ENCODE measurements around the gene TTLL5. TPM values are rescaled to one million over a fixed set of nuclear protein-coding genes. Genes with fewer than 3 reads are reported as not detected.

Gene TTLL5
- total and polyA plus RNA-seq, 10 of the 15 experiments (the other 5 are each of a cell fraction or from before 2014, with no cell fraction given) = 3.2 to 25.9 (median 13.8) TPM

GRCh38 chr14:75753696-75754095 lies 92.7 kb downstream of the TTLL5 start (continued):
- TF ChIP-seq RBBP5 (conservative IDR thresholded peaks at IDR 0.05) = no peak

- intact Hi-C loops (cut with micrococcal nuclease; ENCODE audit: unreplicated experiment) (no loop called here), in situ Hi-C loops (cut with MboI) (no loop called here)
- Histone ChIP-seq H3K4me1 (ENCODE audit: control insufficient read depth, insufficient read depth, low read length) (peaks cover 11% of the 10 kb centered on the region; the same call in 1 of the 2 replicates), H3K36me3 (ENCODE audit: control insufficient read depth in 2 of 2, insufficient read depth in 2 of 2, low read length in 1 of 2) (peaks cover 0 to 3% of the 10 kb centered on the region in 2 experiments; a peak in 1 of 4 replicates), H3K9ac (ENCODE audit: control insufficient read depth, insufficient read depth, low read length) (no peak overlapping the region), H3K27me3 (replicated peaks in 1 of 2; ENCODE audit: control insufficient read depth in 2 of 2, insufficient read depth in 2 of 2, low read length in 1 of 2) (no peaks in the 10 kb centered on the region), H3K79me2 (ENCODE audit: control insufficient read depth, insufficient read depth, low read length) (no peaks in the 10 kb centered on the region), H3K4me2 (ENCODE audit: control insufficient read depth, insufficient read depth) (no peak overlapping the region), H3K27ac (ENCODE audit: control insufficient read depth, insufficient read depth) (peak overlapping the region; percentile 22), H3K9me3 (replicated peaks; ENCODE audit: control insufficient read depth, insufficient read depth, low read length) (no peaks in the 10 kb centered on the region; the same call in 2 of the 3 replicates), H3K4me3 (no peak overlapping the region), H4K20me1 (ENCODE audit: control insufficient read depth, insufficient read depth) (no peaks in the 10 kb centered on the region), H2AFZ (ENCODE audit: control insufficient read depth, low read depth, low read length) (peak overlapping the region; percentile 19; the same call in 1 of the 2 replicates)
- FAIRE-seq (no peak), DNase-seq (ENCODE audit: low read depth, low spot score) (no peak), ATAC-seq (0 out of 3 replicates have a peak, but pooled peaks have one; percentile 25)
- 30% methylated on average over 4 of the region's 4 CpGs for WGBS (ENCODE audit: insufficient coverage, insufficient replicate concordance, low lambda C conversion rate, missing lambda C conversion rate)
- CTCF ChIA-PET = interaction anchor here (1.0 to 1.8 kb wide), 7 partner anchors 9 to 149 kb away, joined by 3 to 8 read pairs (median 3); no protein-coding TSS in a partner anchor
- POLR2A ChIA-PET = interaction anchor here (0.6 to 0.8 kb wide), 2 partner anchors 9 to 17 kb away, joined by 3 read pairs; no protein-coding TSS in a partner anchor
- RAD21 ChIA-PET (ENCODE audit: unreplicated experiment) = interaction anchor here (1.1 kb wide), 2 partner anchors 49 to 225 kb away, joined by 4 to 5 read pairs; no protein-coding TSS in a partner anchor
- SMC1A ChIA-PET (ENCODE audit: uncharacterized antibody, unreplicated experiment) = interaction anchor here (0.5 to 1.9 kb wide), 13 partner anchors 10 to 1606 kb away, joined by 3 to 14 read pairs (median 3); no protein-coding TSS in a partner anchor
- BruUV-seq (replicated peaks) = no TSS peak
- TF ChIP-seq MEF2A (IDR thresholded peaks at IDR 0.05; ENCODE audit: insufficient read depth, low read depth, low read length) (no peak), SUZ12 (IDR thresholded peaks at IDR 0.05; ENCODE audit: unreplicated experiment) (no peak), GABPA (IDR thresholded peaks at IDR 0.05; ENCODE audit: low read depth) (no peak), SPI1 (IDR thresholded peaks at IDR 0.05; ENCODE audit: borderline replicate concordance, insufficient read depth, low read depth, low read length) (no peak), KLF5 (IDR thresholded peaks at IDR 0.05; ENCODE audit: partially characterized antibody) (no peak), NFYA (IDR thresholded peaks at IDR 0.05; ENCODE audit: borderline replicate concordance, low read depth, low read length) (no peak), PAX8 (IDR thresholded peaks at IDR 0.05) (no peak), ZNF274 (IDR thresholded peaks at IDR 0.05; ENCODE audit: insufficient read depth, insufficient read length) (no peak), RCOR1 (conservative IDR thresholded peaks at IDR 0.05; ENCODE audit: low read depth, low read length) (no peak), ZNF592 (IDR thresholded peaks at IDR 0.05) (no peak), E2F8 (IDR thresholded peaks at IDR 0.05; ENCODE audit: low read depth, partially characterized antibody) (no peak), IKZF1 (conservative IDR thresholded peaks at IDR 0.05) (no peak), EGR1 (IDR thresholded peaks at IDR 0.05; ENCODE audit: borderline replicate concordance in 1 of 2, low read depth in 2 of 2, low read length in 2 of 2) (no peak), POLR2AphosphoS2 (IDR thresholded peaks at IDR 0.05; ENCODE audit: low read depth, low read length) (no peak)
Observed at GRCh38 chr14:75757644-75758402, 96.8 kb downstream of the TTLL5 start.
